ENCODE data around the gene NOL6. TPM values are rescaled to one million over a fixed set of nuclear protein-coding genes. Genes with fewer than 3 reads are reported as not detected.
A peak's percentile ranks its signal among the peaks of the same experiment; 100 is the strongest.

The NOL6 gene
- total RNA-seq, 6 experiments from 2014 or later, result 12.3 to 26.1 (median 15.4) TPM

DNA sequence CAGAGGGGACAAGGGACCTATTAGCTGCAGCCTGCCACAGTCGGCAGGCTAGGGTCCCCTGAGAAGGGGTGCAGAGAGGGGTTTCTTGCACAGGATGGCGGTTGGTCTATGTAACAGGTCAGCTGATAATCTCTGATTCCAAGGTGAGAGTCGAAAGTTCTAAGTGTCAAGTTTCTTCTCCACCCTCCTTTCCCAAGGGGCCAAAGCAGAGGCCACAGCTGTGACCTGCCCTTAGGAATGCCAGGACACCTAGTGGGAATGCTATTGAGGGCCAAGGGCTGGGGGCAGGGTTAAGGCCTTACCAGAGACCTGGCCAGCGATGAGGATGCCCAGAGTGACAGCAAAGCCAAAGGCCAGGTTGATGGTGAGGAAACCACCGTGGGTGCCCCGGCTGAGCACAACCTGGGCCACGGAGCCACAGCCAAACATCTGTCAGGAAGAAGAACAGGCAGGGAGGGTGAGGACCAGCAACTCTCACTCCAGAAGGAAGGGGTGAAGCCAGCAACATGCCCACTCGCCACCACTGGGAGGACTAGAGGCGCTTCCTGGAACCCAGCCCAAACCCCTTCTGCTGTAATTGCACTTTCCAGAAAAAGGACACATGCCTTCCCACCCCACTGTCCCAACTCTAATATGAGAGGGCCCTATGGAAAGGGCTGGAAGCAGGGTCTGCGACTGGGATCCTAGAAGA is 30.1 kb downstream of the NOL6 start:
- DNase-seq (no peak), ATAC-seq (no peak)
- no peaks in the 10 kb centered on the region for H3K9me3 ChIP-seq
- intact Hi-C loops (cut with DNase I), result no loop called here
- H3K4me1 ChIP-seq, result peaks cover 0 to 42% (median 8%) of the 10 kb centered on the region in 4 donors
- H3K27me3 ChIP-seq, result no peaks in the 10 kb centered on the region
- TF ChIP-seq, protein P1, sequence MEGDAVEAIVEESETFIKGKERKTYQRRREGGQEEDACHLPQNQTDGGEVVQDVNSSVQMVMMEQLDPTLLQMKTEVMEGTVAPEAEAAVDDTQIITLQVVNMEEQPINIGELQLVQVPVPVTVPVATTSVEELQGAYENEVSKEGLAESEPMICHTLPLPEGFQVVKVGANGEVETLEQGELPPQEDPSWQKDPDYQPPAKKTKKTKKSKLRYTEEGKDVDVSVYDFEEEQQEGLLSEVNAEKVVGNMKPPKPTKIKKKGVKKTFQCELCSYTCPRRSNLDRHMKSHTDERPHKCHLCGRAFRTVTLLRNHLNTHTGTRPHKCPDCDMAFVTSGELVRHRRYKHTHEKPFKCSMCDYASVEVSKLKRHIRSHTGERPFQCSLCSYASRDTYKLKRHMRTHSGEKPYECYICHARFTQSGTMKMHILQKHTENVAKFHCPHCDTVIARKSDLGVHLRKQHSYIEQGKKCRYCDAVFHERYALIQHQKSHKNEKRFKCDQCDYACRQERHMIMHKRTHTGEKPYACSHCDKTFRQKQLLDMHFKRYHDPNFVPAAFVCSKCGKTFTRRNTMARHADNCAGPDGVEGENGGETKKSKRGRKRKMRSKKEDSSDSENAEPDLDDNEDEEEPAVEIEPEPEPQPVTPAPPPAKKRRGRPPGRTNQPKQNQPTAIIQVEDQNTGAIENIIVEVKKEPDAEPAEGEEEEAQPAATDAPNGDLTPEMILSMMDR (IDR thresholded peaks at IDR 0.05), result no peak
- TF ChIP-seq POLR2A (IDR thresholded peaks at IDR 0.05), result no peak
- WGBS (ENCODE audit: insufficient coverage, low coverage, low lambda C conversion rate, missing lambda C conversion rate), result 31% methylated on average over 4 of the region's 10 CpGs
- H3K4me3 ChIP-seq, result no peak overlapping the region
- peak overlapping the region in 1 of 3 donors; percentile 2 for H3K27ac ChIP-seq
- peaks cover 0 to 28% (median 6%) of the 10 kb centered on the region in 4 donors for H3K36me3 ChIP-seq

DNA sequence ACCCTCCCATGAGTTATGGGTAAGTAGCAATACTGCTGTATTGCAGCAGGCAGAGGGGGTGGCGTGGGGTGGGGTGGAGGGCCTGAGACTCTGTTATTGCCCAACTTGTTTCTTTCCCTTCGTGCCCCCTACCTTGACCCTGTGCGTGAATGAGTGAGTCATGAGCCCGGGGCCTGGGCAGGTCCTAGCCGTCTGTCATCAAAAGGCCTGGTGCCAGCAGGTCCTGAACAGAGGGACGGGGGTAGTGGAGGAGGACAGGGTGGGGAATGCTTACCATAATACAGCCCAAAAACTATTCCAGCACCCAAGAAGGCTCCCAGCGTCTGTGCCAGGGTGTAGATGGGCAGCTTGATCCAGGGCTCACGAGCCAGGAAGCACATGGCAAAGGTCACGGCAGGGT is 30.7 kb downstream of the NOL6 start:
- Histone ChIP-seq H3K27me3 (no peaks in the 10 kb centered on the region), H3K27ac (no peak overlapping the region), H3K4me3 (no peak overlapping the region), H3K36me3 (peaks cover 0 to 28% (median 6%) of the 10 kb centered on the region in 4 donors), H3K4me1 (peaks cover 0 to 40% (median 8%) of the 10 kb centered on the region in 4 donors), H3K9me3 (no peaks in the 10 kb centered on the region)
- ATAC-seq, result peak in 1 of 4 donors; percentile 14
- intact Hi-C loops (cut with DNase I), result no loop called here
- TF ChIP-seq POLR2A (IDR thresholded peaks at IDR 0.05), result no peak
- TF ChIP-seq, protein P1 (IDR thresholded peaks at IDR 0.05), result no peak
- DNase-seq, result peak in 1 of 3 donors; percentile 76
- WGBS (ENCODE audit: insufficient coverage, low coverage, low lambda C conversion rate, missing lambda C conversion rate), result 19% methylated on average over 5 of the region's 9 CpGs

DNA sequence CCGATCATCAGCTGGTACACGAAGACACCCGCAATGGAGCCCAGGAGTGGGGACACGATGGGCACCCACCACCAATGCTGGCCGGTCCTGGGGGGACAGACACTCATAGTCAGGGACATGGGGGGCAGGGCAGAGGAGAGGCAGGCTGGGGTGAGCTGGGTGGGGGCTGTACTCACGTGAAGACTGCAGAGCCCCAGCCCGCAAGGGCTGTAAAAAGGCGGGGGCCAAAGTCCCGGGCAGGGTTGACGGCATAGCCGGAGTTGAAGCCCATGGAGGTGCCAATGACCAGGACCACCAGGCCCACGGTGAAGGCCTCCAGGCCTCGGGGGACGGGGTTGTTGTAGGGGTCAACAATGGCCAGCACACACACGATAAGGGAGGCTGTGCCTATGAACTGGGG is 31.6 kb downstream of the NOL6 start:
- no peaks in the 10 kb centered on the region for H3K9me3 ChIP-seq
- no peak overlapping the region for H3K27ac ChIP-seq
- TF ChIP-seq POLR2A (IDR thresholded peaks at IDR 0.05), result no peak
- TF ChIP-seq, protein P1 (IDR thresholded peaks at IDR 0.05), result no peak
- no peak for DNase-seq
- 60% methylated on average over 2 of the region's 15 CpGs for WGBS (ENCODE audit: insufficient coverage, low coverage, low lambda C conversion rate, missing lambda C conversion rate)
- H3K27me3 ChIP-seq, result no peaks in the 10 kb centered on the region
- peaks cover 0 to 28% (median 6%) of the 10 kb centered on the region in 4 donors for H3K36me3 ChIP-seq
- no peak overlapping the region for H3K4me3 ChIP-seq
- no peak for ATAC-seq
- peaks cover 0 to 35% (median 8%) of the 10 kb centered on the region in 4 donors for H3K4me1 ChIP-seq
- intact Hi-C loops (cut with DNase I), result no loop called here

DNA sequence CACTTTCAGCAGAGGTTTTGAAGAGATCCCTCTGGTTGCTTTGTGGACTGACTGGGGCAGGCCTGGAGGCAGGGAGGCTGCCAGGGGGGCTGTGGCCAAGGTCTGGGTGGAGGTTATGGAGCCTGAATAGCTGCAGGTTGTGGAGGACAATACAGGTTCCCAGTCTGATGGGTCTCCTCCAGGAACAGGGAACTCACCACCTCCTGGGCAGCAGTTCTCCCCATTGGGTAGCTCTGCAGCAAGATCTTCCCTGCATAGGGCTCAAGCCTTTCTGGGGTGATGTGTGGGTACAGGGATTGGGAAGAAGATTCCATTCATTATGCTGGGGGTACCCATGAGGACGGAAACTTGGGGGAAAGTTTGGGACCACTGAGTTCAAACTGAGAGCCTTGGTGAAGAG is 33.1 kb downstream of the NOL6 start:
- Histone ChIP-seq H3K27ac (no peak overlapping the region), H3K4me1 (peaks cover 0 to 26% (median 8%) of the 10 kb centered on the region in 4 donors)
- ATAC-seq, result no peak

More for the DNA sequence above, 33.1 kb downstream of the NOL6 start:
- no peak for DNase-seq
- Histone ChIP-seq H3K27me3 (no peaks in the 10 kb centered on the region), H3K36me3 (peaks cover 0 to 28% (median 6%) of the 10 kb centered on the region in 4 donors), H3K4me3 (no peak overlapping the region), H3K9me3 (no peaks in the 10 kb centered on the region)
- WGBS (ENCODE audit: insufficient coverage, low coverage, low lambda C conversion rate, missing lambda C conversion rate), result no CpG with 5 or more reads among the region's 1 CpG
- intact Hi-C loops (cut with DNase I), result no loop called here
- no peak for TF ChIP-seq POLR2A (IDR thresholded peaks at IDR 0.05)
- TF ChIP-seq, protein P1 (IDR thresholded peaks at IDR 0.05), result no peak
